HG03280 (cell line): ENCODE results near the gene RPTOR.

ENCODE experiments used
- ATAC-seq: cut with Tn5 transposase; IDR thresholded peaks from one replicate; pipeline ENCODE4 v1.9.1; 2021; ENCODE audit warnings: mild to moderate bottlenecking, moderate library complexity; ENCODE audit not compliant: unreplicated experiment

The RPTOR gene

DNA sequence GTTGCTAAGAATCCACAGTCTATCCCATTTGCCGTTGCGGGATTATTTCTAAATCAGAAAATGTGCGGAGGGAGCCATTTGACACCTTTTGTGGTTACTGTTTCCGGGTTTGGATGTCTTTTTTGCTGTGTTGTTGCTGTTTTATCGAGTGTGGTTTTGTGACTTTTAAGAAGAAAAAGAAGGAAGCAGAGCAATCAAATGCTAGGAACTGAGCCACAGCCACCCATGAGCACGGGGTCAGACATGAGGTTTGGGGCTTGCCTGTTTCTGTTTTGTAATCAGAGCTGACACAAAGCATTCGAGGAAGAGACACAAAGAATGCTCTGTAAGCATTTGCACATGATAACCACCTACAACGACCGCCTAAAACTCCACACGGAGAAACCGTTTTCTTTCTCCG, 393.9 kb downstream of the RPTOR start:
- ATAC-seq: no peak

DNA sequence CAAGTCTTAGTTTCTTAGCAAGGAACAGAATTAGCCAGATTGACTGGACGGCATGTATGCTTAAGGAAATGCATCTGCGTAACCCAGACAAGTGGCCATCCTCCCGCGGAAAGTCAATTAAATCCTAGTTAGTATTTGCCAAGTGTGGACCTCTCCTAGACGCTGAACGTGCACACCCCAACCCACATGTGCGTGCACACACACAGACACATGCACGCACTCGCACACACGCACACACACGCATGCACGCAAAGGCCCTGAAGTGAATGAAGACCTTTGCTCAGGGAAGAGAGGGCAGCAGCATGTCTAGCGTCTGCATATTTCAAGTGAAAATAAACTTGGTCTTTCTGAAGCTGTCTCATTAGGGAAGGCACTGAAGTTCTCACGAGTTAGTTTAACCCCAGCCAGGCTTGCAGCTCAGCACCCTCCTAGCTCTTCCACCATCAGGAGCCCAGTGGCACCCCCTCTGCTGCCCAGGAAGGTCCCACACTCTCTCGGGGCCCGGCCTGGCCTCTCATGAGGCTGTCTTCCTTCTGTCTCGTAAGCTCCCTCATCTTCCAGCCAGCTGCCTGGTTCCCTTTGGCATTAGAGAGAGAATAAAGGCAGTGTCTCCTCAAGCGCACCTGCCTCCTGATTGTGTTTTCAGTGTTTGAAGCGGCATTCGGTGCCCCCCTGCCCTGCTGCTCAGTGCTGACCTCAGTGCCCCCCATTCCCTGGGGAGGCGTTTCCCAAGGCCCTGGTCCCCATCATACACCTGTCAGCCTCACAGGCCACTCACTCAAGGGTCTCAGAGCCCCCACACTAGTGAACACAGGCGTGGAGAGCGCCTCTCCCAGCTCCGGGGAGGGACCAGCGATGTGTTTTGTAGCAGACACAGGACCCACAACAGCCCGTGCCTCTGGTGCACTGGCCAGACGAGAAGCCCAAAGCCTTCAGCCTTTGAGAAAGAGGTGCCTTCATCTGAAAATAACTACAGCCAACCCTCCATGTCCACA, 394.8 kb downstream of the RPTOR start:
- no peak for ATAC-seq

GRCh38 chr17:80940171-80941123, 395.8 kb downstream of the RPTOR start:
- ATAC-seq: no peak

DNA sequence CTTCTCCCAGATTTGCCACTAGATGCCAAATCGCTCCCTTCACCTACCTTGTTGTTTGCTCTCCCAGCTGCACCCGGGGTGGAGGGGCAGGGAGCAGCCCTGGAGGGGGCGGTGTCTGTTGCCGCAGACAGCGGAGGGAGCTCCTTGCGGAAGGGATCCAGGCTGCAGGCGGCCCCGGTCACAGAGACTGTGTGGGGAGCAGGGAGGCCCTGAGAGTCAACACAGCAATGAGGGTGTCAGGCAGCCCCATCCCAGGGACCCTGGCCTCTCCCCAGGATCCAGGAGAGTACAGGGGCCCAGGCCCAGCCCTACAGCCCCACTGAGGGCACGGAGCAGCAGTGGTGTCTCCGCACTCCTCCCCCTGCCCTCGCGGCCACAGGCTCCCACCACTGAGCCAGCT, 396.5 kb downstream of the RPTOR start:
- no peak for ATAC-seq

GRCh38 chr17:80941743-80942422, 397.2 kb downstream of the RPTOR start:
- no peak for ATAC-seq

- no peak for ATAC-seq
These were observed 398.0 kb downstream of the RPTOR start for GRCh38 chr17:80942423-80943345.

DNA sequence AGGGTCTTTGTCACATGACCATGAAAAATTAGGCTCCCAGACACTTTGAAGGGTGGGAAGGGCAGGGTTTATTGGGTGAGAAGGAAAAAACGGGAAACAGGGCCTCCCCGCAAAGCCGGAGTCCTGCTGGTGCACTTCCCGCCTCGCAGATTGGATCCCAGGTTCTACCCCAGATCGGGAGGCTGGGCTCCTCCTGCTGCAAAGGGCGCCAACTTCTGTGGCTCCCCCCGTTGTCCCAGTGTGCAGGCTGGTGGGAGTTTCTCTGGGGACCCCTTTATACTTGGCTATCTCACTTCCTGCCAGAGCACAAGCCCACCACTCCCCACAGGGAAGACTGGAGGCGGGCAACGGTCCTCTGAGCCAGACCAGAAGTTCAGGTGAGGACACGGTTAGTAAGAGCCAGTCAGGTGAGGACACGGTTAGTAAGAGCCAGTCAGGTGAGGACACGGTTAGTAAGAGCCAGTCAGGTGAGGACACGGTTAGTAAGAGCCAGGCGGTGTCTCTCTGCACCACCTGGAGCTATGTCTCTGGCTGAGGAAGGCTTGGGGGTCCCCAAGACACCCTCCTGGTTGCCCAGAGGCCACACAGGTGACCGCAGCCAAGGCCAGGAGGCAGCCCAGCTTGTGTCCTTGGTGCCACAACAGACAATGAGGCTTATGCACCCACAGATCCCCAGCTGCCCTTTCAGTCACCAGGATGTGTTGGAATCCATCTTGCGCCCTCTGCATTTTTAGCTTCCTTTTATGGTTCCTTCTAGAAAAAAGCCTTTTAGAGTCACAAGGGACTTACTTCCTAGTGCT, 398.9 kb downstream of the RPTOR start:
- no peak for ATAC-seq

DNA sequence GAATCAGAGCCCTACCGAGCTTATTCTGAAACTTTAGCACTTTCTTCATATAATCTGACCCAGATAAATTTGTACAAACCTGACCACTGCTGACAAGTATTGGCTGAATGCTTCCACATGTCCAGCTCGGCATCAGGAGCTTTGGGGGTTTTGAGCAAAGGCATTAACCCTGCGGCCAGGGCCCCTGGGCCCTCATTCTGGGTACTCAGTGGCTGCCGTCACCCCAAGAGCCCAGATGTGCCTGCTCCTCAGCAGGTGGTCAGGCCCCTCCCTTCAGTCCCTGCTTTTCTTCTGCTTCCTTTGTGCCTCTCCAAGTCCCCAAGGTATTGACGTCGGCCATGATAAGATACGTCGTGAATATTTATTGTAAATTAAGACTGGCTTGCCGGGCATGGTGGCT, 399.7 kb downstream of the RPTOR start:
- ATAC-seq: no peak

- no peak for ATAC-seq
These were observed 401.1 kb downstream of the RPTOR start for GRCh38 chr17:80945736-80946135.

DNA sequence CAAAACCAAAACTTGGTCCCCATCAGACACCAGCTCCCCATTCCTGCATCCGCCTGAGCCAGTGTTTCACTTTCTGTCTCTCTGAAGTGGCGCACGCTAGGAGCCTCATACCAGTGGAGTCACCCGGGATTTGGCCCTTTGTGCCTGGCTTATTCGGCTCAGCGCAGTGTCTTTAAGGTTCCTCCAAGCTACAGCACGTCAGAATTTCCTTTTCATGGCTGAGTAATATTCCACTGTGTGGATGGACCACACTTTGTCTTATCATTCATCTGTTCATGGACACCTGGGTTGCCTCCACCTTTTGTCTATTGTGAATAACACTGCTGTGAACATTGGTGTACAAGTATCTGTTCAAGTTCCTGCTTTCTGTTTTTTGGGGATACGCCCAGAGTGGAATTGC, 401.8 kb downstream of the RPTOR start:
- ATAC-seq: no peak

DNA sequence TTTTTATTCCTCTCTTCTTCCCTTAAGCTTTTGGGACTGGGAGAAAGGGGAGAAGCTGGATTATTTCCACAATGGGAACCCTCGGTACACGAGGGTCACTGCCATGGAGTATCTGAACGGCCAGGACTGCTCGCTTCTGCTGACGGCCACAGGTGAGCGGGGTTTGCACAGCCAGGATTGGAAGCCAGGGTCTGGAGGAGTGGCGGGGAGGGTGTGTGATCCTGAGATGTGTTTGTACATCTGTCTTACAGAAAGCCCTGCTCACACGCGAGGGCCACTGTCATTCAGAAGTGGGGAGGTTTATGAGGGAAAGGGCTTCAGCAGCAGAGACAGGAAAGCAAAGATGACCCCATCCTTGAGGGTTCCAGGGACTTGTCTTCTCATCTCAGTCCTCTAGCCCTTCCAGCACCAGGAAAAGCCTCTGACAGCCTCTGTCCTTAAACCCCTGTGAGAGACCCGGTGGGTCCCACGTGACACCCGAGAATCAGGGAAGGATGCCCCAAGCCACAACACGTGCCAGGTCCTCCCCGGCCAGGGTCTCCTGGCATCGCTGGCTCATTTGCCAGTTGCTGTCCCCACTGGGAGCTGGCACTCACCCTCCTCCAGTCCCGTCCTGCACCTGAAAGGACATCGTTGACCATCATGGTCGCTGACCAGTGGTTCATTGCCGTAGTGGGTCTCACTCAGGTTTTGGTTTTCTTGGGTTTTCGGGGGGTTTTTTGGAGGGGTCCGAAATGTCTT, 402.7 kb downstream of the RPTOR start:
- ATAC-seq: no peak

DNA sequence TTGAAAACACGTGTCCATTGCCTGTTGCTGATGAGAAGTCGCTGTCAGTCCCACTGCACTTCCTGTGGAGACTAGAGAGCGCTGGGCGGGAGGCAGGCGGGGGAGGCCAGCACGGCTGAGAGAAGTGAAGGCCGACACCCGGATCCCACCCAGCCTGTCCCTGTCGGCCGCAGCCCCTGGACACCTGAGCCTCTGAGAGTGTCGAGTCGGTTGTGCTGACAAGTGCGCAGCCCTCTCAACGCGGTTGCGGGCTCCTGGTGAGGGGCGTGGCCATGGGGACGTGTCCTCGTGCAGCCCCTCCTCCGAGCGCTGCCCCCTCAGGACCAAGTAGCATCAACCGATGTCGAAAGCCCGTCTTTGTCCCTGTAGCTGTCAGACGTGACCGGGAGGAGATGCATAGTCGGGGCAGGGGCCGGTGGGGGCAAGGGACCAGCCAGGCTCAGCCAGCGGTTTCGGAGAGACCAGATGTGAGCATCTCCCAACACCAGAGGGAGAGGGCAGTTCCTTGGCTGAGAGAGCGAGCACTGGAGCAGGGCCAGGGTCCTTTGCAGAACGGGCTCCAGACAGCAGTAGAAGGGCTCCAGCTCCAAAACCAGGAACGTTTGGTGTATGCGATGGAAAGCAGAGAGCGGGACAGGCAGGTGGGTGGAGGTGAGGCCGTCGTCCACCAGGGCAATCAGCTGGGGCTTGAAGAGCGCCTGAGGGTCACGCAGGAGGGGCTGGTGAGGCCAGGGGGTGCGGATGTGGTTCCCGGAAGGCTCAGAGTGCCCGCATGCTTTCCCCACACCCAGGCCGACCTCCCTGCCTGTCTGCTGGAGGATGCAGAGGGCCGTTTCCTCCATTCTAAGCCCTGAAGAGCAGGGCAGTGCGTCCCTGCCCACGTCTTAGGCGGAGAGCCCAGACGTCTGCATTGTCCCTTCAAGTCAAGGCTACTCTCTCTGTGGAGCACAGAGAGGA, 403.7 kb downstream of the RPTOR start:
- ATAC-seq: no peak

DNA sequence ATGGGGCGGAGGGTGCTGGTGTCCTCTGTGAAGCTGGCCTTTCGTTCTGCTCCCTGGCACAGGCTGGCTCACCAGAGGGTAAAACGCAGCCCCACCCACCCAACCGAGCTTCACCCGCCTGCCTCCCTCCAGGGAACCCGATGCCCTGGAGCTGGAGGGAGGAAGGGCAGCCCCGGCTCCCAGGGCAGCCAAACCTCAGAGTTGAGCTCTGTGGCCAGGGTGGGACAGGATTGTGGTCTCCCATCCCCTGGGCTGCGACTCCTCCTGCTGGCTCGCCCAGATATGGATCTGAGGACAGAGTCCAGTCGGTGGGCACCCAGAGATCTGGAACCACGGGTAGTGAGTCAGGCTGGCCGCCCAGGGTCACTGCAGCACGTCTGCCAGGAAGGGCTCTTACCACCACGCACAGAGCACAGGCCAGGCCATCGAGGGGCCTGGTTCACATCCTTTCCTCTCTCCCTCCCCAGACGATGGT, 404.4 kb downstream of the RPTOR start:
- no peak for ATAC-seq

- ATAC-seq: no peak
These were observed 405.1 kb downstream of the RPTOR start for GRCh38 chr17:80949451-80950421.

- no peak for ATAC-seq
These were observed 406.0 kb downstream of the RPTOR start for GRCh38 chr17:80950466-80951120.
